WTC11 (cell line): ENCODE measurements around the gene CPNE2. TPM values are rescaled to one million over a fixed set of nuclear protein-coding genes. Genes with fewer than 3 reads are reported as not detected.

ENCODE experiments used
- ATAC-seq: fragments of 200-7000 bp; cut with Tn5 transposase; 2 replicates; pipeline ENCODE4 v1.10.0; 2021; ENCODE audit warnings: mild to moderate bottlenecking, moderate library complexity
- CTCF ChIA-PET: fragments of 300-600 bp; sonication (Branson Sonifier 250); formaldehyde crosslinking; loops from one replicate; lab custom pipeline; 2021; ENCODE audit warnings: antibody characterized with exemption; lab: Charles Lee
- POLR2A ChIA-PET: fragments of 350-600 bp; sonication (Branson Sonifier 250); formaldehyde crosslinking; loops from one replicate; lab custom pipeline; 2021; ENCODE audit warnings: antibody characterized with exemption; lab: Charles Lee
- DNase-seq: peaks from one replicate; pipeline ENCODE4 v3.0.0; 2021; ENCODE audit warnings: low spot score
- H3K27ac Mint-ChIP-seq: 2 replicates; pipeline ENCODE4 v1.8.0; 2021; ENCODE audit warnings: mixed read lengths
- H3K27me3 Mint-ChIP-seq: 2 replicates; pipeline ENCODE4 v1.8.0; 2021; ENCODE audit warnings: low read depth, mild to moderate bottlenecking, moderate library complexity, mixed read lengths
- H3K36me3 Mint-ChIP-seq: 2 replicates; pipeline ENCODE4 v1.8.0; 2021; ENCODE audit warnings: mixed read lengths
- H3K4me1 Mint-ChIP-seq: 2 replicates; pipeline ENCODE4 v1.8.0; 2022; ENCODE audit warnings: mixed read lengths
- H3K4me3 Mint-ChIP-seq: 2 replicates; pipeline ENCODE4 v1.8.0; 2021; ENCODE audit warnings: mild to moderate bottlenecking, moderate library complexity, mixed read lengths
- H3K9me3 Mint-ChIP-seq: 2 replicates; pipeline ENCODE4 v1.8.0; 2021; ENCODE audit warnings: mixed read lengths
- CDX4 ChIP-seq: fragments of 250-450 bp; sonication (Bioruptor Pico); IDR thresholded peaks from 2 replicates; pipeline ENCODE4 v1.9.0; 2021; ENCODE audit warnings: moderate library complexity, mild to moderate bottlenecking, inconsistent platforms, borderline replicate concordance
- CREB1 ChIP-seq: sonication (generic); formaldehyde crosslinking; IDR thresholded peaks from 2 replicates; pipeline ENCODE4 v1.8.0; 2023; ENCODE audit warnings: mild to moderate bottlenecking, missing genetic modification reagents
- ERG ChIP-seq: fragments of 250-450 bp; sonication (Bioruptor Pico); IDR thresholded peaks from 2 replicates; pipeline ENCODE4 v1.8.0; 2021; ENCODE audit warnings: mild to moderate bottlenecking
- FOXP1 ChIP-seq: sonication (generic); formaldehyde crosslinking; IDR thresholded peaks from 2 replicates; pipeline ENCODE4 v1.8.0; 2022; ENCODE audit warnings: missing genetic modification reagents, mild to moderate bottlenecking, moderate library complexity, borderline replicate concordance
- GTF2I ChIP-seq: fragments of 250-450 bp; sonication (Bioruptor Pico); conservative IDR thresholded peaks from 2 replicates; pipeline ENCODE4 v1.4.0; 2021; ENCODE audit warnings: mild to moderate bottlenecking
- MXD4 ChIP-seq: fragments of 250-450 bp; sonication (Bioruptor Pico); IDR thresholded peaks from 2 replicates; pipeline ENCODE4 v1.8.0; 2021; ENCODE audit warnings: mild to moderate bottlenecking, moderate library complexity, borderline replicate concordance
- NFATC4 ChIP-seq: fragments of 250-450 bp; sonication (Bioruptor Pico); IDR thresholded peaks from 2 replicates; pipeline ENCODE4 v1.9.0; 2021; ENCODE audit warnings: mild to moderate bottlenecking
- NFE2L1 ChIP-seq: sonication (generic); formaldehyde crosslinking; IDR thresholded peaks from 2 replicates; pipeline ENCODE4 v1.8.1; 2023; ENCODE audit warnings: missing genetic modification reagents
- NR1H2 ChIP-seq: sonication (generic); formaldehyde crosslinking; IDR thresholded peaks from 2 replicates; pipeline ENCODE4 v1.9.0; 2021; ENCODE audit warnings: mild to moderate bottlenecking, moderate library complexity, missing genetic modification reagents
- NR3C1 ChIP-seq: sonication (generic); formaldehyde crosslinking; conservative IDR thresholded peaks from 2 replicates; pipeline ENCODE4 v1.8.1; 2023; ENCODE audit warnings: low read depth, mild to moderate bottlenecking, missing genetic modification reagents
- OVOL2 ChIP-seq: fragments of 250-450 bp; sonication (Bioruptor Pico); IDR thresholded peaks from 2 replicates; pipeline ENCODE4 v1.9.0; 2021; ENCODE audit warnings: mild to moderate bottlenecking, borderline replicate concordance
- RORB ChIP-seq: fragments of 250-450 bp; sonication (Bioruptor Pico); IDR thresholded peaks from 2 replicates; pipeline ENCODE4 v1.9.0; 2021; ENCODE audit warnings: mild to moderate bottlenecking
- SP1 ChIP-seq: sonication (generic); formaldehyde crosslinking; conservative IDR thresholded peaks from 2 replicates; pipeline ENCODE4 v1.8.1; 2022; ENCODE audit warnings: missing genetic modification reagents
- STAT6 ChIP-seq: sonication (generic); formaldehyde crosslinking; conservative IDR thresholded peaks from 2 replicates; pipeline ENCODE4 v1.8.1; 2023; ENCODE audit warnings: mild to moderate bottlenecking, low read depth, missing genetic modification reagents, moderate library complexity
- TCF7 ChIP-seq: sonication (generic); formaldehyde crosslinking; IDR thresholded peaks from 2 replicates; pipeline ENCODE4 v1.8.0; 2022; ENCODE audit warnings: mild to moderate bottlenecking, low read depth, missing genetic modification reagents, moderate library complexity
- TEAD1 ChIP-seq: sonication (generic); formaldehyde crosslinking; IDR thresholded peaks from 2 replicates; pipeline ENCODE4 v1.8.0; 2022; ENCODE audit warnings: mild to moderate bottlenecking, missing genetic modification reagents
- TP53 ChIP-seq: sonication (generic); formaldehyde crosslinking; IDR thresholded peaks from 2 replicates; pipeline ENCODE4 v1.8.1; 2023; ENCODE audit warnings: mild to moderate bottlenecking, missing genetic modification reagents
- ZNF138 ChIP-seq: sonication (generic); formaldehyde crosslinking; conservative IDR thresholded peaks from 2 replicates; pipeline ENCODE4 v1.8.1; 2022; ENCODE audit warnings: mild to moderate bottlenecking, moderate library complexity, missing genetic modification reagents
- ZNF219 ChIP-seq: sonication (generic); formaldehyde crosslinking; IDR thresholded peaks from 2 replicates; pipeline ENCODE4 v1.8.0; 2023; ENCODE audit warnings: missing genetic modification reagents, mild to moderate bottlenecking, borderline replicate concordance
- ZSCAN18 ChIP-seq: fragments of 250-450 bp; sonication (Bioruptor Pico); IDR thresholded peaks from 2 replicates; pipeline ENCODE4 v2.1.2; 2022; ENCODE audit warnings: mild to moderate bottlenecking, moderate library complexity
- total RNA-seq: library from RNA; stranded (reverse); gene quantifications from 3 replicates; pipeline ENCODE4 v1.2.3, GENCODE V29; 2021
- TF ChIP-seq, protein P1 (sequence below): fragments of 250-450 bp; sonication (Bioruptor Pico); IDR thresholded peaks from 2 replicates; pipeline ENCODE4 v1.9.0; 2021; ENCODE audit warnings: mild to moderate bottlenecking
- TF ChIP-seq, protein P2 (sequence below): sonication (generic); formaldehyde crosslinking; IDR thresholded peaks from 2 replicates; pipeline ENCODE4 v1.8.0; 2022; ENCODE audit warnings: missing genetic modification reagents

The CPNE2 gene
- total RNA-seq, 1 experiment from 2014 or later: 14.0 TPM

GRCh38 chr16:57067347-57067746 is 25.0 kb upstream of the CPNE2 start:
- Mint-ChIP-seq H3K9me3 (no peaks in the 10 kb centered on the region), H3K27ac (no peak overlapping the region), H3K4me3 (no peak overlapping the region), H3K36me3 (no peaks in the 10 kb centered on the region), H3K27me3 (no peaks in the 10 kb centered on the region), H3K4me1 (0 out of 2 replicates have a peak, but pooled peaks cover 5% of the 10 kb centered on the region)
- TF ChIP-seq STAT6 (CRISPR knock-in tag) (no peak), RORB (CRISPR knock-in tag) (no peak), NFE2L1 (no peak), NR3C1 (CRISPR knock-in tag) (no peak), ZNF219 (CRISPR knock-in tag) (no peak), MXD4 (no peak), NR1H2 (no peak), TP53 (CRISPR knock-in tag) (no peak), TEAD1 (CRISPR knock-in tag) (no peak)
- TF ChIP-seq, protein P1, sequence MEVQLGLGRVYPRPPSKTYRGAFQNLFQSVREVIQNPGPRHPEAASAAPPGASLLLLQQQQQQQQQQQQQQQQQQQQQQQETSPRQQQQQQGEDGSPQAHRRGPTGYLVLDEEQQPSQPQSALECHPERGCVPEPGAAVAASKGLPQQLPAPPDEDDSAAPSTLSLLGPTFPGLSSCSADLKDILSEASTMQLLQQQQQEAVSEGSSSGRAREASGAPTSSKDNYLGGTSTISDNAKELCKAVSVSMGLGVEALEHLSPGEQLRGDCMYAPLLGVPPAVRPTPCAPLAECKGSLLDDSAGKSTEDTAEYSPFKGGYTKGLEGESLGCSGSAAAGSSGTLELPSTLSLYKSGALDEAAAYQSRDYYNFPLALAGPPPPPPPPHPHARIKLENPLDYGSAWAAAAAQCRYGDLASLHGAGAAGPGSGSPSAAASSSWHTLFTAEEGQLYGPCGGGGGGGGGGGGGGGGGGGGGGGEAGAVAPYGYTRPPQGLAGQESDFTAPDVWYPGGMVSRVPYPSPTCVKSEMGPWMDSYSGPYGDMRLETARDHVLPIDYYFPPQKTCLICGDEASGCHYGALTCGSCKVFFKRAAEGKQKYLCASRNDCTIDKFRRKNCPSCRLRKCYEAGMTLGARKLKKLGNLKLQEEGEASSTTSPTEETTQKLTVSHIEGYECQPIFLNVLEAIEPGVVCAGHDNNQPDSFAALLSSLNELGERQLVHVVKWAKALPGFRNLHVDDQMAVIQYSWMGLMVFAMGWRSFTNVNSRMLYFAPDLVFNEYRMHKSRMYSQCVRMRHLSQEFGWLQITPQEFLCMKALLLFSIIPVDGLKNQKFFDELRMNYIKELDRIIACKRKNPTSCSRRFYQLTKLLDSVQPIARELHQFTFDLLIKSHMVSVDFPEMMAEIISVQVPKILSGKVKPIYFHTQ (CRISPR knock-in tag): no peak
- TF ChIP-seq, protein P2, sequence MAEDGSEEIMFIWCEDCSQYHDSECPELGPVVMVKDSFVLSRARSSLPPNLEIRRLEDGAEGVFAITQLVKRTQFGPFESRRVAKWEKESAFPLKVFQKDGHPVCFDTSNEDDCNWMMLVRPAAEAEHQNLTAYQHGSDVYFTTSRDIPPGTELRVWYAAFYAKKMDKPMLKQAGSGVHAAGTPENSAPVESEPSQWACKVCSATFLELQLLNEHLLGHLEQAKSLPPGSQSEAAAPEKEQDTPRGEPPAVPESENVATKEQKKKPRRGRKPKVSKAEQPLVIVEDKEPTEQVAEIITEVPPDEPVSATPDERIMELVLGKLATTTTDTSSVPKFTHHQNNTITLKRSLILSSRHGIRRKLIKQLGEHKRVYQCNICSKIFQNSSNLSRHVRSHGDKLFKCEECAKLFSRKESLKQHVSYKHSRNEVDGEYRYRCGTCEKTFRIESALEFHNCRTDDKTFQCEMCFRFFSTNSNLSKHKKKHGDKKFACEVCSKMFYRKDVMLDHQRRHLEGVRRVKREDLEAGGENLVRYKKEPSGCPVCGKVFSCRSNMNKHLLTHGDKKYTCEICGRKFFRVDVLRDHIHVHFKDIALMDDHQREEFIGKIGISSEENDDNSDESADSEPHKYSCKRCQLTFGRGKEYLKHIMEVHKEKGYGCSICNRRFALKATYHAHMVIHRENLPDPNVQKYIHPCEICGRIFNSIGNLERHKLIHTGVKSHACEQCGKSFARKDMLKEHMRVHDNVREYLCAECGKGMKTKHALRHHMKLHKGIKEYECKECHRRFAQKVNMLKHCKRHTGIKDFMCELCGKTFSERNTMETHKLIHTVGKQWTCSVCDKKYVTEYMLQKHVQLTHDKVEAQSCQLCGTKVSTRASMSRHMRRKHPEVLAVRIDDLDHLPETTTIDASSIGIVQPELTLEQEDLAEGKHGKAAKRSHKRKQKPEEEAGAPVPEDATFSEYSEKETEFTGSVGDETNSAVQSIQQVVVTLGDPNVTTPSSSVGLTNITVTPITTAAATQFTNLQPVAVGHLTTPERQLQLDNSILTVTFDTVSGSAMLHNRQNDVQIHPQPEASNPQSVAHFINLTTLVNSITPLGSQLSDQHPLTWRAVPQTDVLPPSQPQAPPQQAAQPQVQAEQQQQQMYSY (CRISPR knock-in tag): no peak
- ChIA-PET POLR2A (no interaction called here), CTCF (interaction anchor here (0.7 to 1.7 kb wide), 4 partner anchors 12 to 22 kb away, joined by 3 to 5 read pairs (median 4); no protein-coding TSS in a partner anchor)
- ATAC-seq (no peak), DNase-seq (no peak)

- H3K27me3 Mint-ChIP-seq: no peaks in the 10 kb centered on the region; the same call in 1 of the 2 replicates
- no peaks in the 10 kb centered on the region for H3K36me3 Mint-ChIP-seq
- DNase-seq (no peak), ATAC-seq (no peak)
- ChIA-PET CTCF (no interaction called here), POLR2A (no interaction called here)
- no peaks in the 10 kb centered on the region for H3K9me3 Mint-ChIP-seq
- no peak overlapping the region for H3K27ac Mint-ChIP-seq
- no peak overlapping the region for H3K4me3 Mint-ChIP-seq
- 0 out of 2 replicates have a peak, but pooled peaks cover 5% of the 10 kb centered on the region for H3K4me1 Mint-ChIP-seq
- TF ChIP-seq TCF7 (CRISPR knock-in tag): no peak
- no peak for TF ChIP-seq CDX4
- no peak for TF ChIP-seq FOXP1
- TF ChIP-seq CREB1 (CRISPR knock-in tag): no peak
- TF ChIP-seq ZSCAN18 (CRISPR knock-in tag): no peak
- TF ChIP-seq OVOL2 (CRISPR knock-in tag): no peak
- TF ChIP-seq NFATC4 (CRISPR knock-in tag): no peak
- no peak for TF ChIP-seq GTF2I (CRISPR knock-in tag)
- no peak for TF ChIP-seq SP1
- no peak for TF ChIP-seq ERG (CRISPR knock-in tag)
- TF ChIP-seq ZNF138 (CRISPR knock-in tag): no peak
Observed at GRCh38 chr16:57069053-57069452, 23.3 kb upstream of the CPNE2 start.
